ENCODE results near the gene PLCL1. TPM values are rescaled to one million over a fixed set of nuclear protein-coding genes. Genes with fewer than 3 reads are reported as not detected.

Gene PLCL1
- polyA plus RNA-seq, 1 of the 3 experiments (the other 2 are of a cell fraction): 7.7 TPM

- Histone ChIP-seq H3F3A (replicated peaks; ENCODE audit: insufficient read depth) (no peaks in the 10 kb centered on the region), H3K27ac (ENCODE audit: low read depth in 2 of 2, low read length in 1 of 2) (no peak overlapping the region), H3K9ac (no peak overlapping the region), H3K4me3 (ENCODE audit: low read depth in 2 of 2, low read length in 1 of 2) (no peak overlapping the region), H3K79me2 (ENCODE audit: insufficient read depth) (no peaks in the 10 kb centered on the region), H3K4me1 (ENCODE audit: control insufficient read depth in 1 of 2, insufficient read depth in 2 of 2, low read depth in 1 of 2, low read length in 1 of 2) (no peaks in the 10 kb centered on the region; a peak in 2 of 4 replicates), H4K20me1 (ENCODE audit: insufficient read depth) (no peaks in the 10 kb centered on the region), H3K36me3 (replicated peaks in 1 of 2; ENCODE audit: control insufficient read depth in 1 of 2, insufficient read depth in 2 of 2, low read length in 1 of 2) (peaks cover 0 to 3% of the 10 kb centered on the region in 2 experiments), H2AFZ (ENCODE audit: low read depth) (no peak overlapping the region), H3K9me2 (no peaks in the 10 kb centered on the region), H3K27me3 (ENCODE audit: insufficient read depth) (no peaks in the 10 kb centered on the region), H3K4me2 (no peak overlapping the region), H3K9me3 (no peaks in the 10 kb centered on the region)
- peak; percentile 79 for TF ChIP-seq SMC3 (IDR thresholded peaks at IDR 0.05; ENCODE audit: low read depth, low read length)
- peak; percentile 92 for TF ChIP-seq RAD21 (IDR thresholded peaks at IDR 0.05; ENCODE audit: low read length)
- TF ChIP-seq, protein P1, sequence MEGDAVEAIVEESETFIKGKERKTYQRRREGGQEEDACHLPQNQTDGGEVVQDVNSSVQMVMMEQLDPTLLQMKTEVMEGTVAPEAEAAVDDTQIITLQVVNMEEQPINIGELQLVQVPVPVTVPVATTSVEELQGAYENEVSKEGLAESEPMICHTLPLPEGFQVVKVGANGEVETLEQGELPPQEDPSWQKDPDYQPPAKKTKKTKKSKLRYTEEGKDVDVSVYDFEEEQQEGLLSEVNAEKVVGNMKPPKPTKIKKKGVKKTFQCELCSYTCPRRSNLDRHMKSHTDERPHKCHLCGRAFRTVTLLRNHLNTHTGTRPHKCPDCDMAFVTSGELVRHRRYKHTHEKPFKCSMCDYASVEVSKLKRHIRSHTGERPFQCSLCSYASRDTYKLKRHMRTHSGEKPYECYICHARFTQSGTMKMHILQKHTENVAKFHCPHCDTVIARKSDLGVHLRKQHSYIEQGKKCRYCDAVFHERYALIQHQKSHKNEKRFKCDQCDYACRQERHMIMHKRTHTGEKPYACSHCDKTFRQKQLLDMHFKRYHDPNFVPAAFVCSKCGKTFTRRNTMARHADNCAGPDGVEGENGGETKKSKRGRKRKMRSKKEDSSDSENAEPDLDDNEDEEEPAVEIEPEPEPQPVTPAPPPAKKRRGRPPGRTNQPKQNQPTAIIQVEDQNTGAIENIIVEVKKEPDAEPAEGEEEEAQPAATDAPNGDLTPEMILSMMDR (IDR thresholded peaks at IDR 0.05): peak; percentile 73
- TF ChIP-seq ELF1 (IDR thresholded peaks at IDR 0.05): no peak
- TF ChIP-seq SIN3A (IDR thresholded peaks at IDR 0.05; ENCODE audit: borderline replicate concordance, low read depth, low read length): no peak
- peak; percentile 40; the same call in 1 of the 2 replicates for TF ChIP-seq MXI1 (IDR thresholded peaks at IDR 0.05; ENCODE audit: low read depth, low read length)
- no peak for TF ChIP-seq FOXM1 (IDR thresholded peaks at IDR 0.05; ENCODE audit: low read depth)
- ChIA-PET CTCF (interaction anchor here (0.6 to 3.0 kb wide), 32 partner anchors 8 to 421 kb away, joined by 3 to 38 read pairs (median 4); partner anchors contain the start of gene PLCL1), POLR2A (no interaction called here)
- WGBS (ENCODE audit: low lambda C conversion rate): 67% methylated on average over 1 of the region's 1 CpG
- DNase-seq: peak; percentile 26
Measured at GRCh38 chr2:198127627-198128026, 323.2 kb downstream of the PLCL1 start.

DNA sequence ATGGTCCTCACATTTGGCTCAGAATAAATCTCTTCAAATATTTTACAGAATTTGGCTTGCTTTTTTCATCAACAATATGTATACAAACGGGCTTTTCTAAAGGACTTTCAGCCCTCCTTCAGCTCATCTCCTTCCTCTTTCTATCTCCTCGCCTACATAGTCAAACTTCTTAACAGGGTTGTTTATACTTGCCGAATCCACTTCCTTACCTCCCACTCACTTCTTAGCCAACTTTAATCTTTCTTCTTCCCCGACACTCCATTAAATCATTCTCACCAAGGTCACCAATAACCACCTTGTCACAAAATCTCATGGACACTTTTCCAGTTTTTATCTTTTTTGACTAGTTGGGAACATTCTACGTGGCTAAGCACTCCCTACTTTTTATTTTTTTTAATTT, 325.2 kb downstream of the PLCL1 start:
- peaks cover 0 to 4% of the 10 kb centered on the region in 2 experiments; a peak in 3 of 4 replicates for H3K4me1 ChIP-seq (ENCODE audit: control insufficient read depth in 1 of 2, insufficient read depth in 2 of 2, low read depth in 1 of 2, low read length in 1 of 2)
- no peak overlapping the region for H3K27ac ChIP-seq (ENCODE audit: low read depth in 2 of 2, low read length in 1 of 2)
- ChIA-PET CTCF (no interaction called here), POLR2A (no interaction called here)
- H4K20me1 ChIP-seq (ENCODE audit: insufficient read depth): 0 out of 2 replicates have a peak, but pooled peaks cover 3% of the 10 kb centered on the region
- H3K4me2 ChIP-seq: no peak overlapping the region
- no peaks in the 10 kb centered on the region for H3K27me3 ChIP-seq (ENCODE audit: insufficient read depth)
- no peak for DNase-seq
- H3K9ac ChIP-seq: no peak overlapping the region
- WGBS (ENCODE audit: low lambda C conversion rate): 81% methylated on average over 5 of the region's 5 CpGs
- no peak for TF ChIP-seq USF2 (IDR thresholded peaks at IDR 0.05; ENCODE audit: borderline replicate concordance, low read depth, low read length)
- TF ChIP-seq SIN3A (IDR thresholded peaks at IDR 0.05; ENCODE audit: borderline replicate concordance, low read depth, low read length): no peak
- no peak for TF ChIP-seq YY1 (IDR thresholded peaks at IDR 0.05; ENCODE audit: low read depth)
- TF ChIP-seq POLR2AphosphoS5 (IDR thresholded peaks at IDR 0.05; ENCODE audit: low read depth, low read length): no peak
- no peak for TF ChIP-seq ELF1 (IDR thresholded peaks at IDR 0.05)
- TF ChIP-seq, protein P2, sequence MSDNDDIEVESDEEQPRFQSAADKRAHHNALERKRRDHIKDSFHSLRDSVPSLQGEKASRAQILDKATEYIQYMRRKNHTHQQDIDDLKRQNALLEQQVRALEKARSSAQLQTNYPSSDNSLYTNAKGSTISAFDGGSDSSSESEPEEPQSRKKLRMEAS (IDR thresholded peaks at IDR 0.05; ENCODE audit: low read depth): no peak
- TF ChIP-seq RFX5 (IDR thresholded peaks at IDR 0.05; ENCODE audit: low read length): no peak
- TF ChIP-seq SMC3 (IDR thresholded peaks at IDR 0.05; ENCODE audit: low read depth, low read length): no peak
- TF ChIP-seq RCOR1 (IDR thresholded peaks at IDR 0.05; ENCODE audit: low read length): no peak
- no peak for TF ChIP-seq JUND (IDR thresholded peaks at IDR 0.05)
- no peak for TF ChIP-seq RAD21 (IDR thresholded peaks at IDR 0.05; ENCODE audit: low read length)
- H2AFZ ChIP-seq (ENCODE audit: low read depth): no peak overlapping the region
- H3K9me2 ChIP-seq: no peaks in the 10 kb centered on the region
- H3K9me3 ChIP-seq: no peaks in the 10 kb centered on the region
- peaks cover 5% of the 10 kb centered on the region for H3F3A ChIP-seq (replicated peaks; ENCODE audit: insufficient read depth)
- H3K4me3 ChIP-seq (ENCODE audit: low read depth in 2 of 2, low read length in 1 of 2): no peak overlapping the region
- H3K79me2 ChIP-seq (ENCODE audit: insufficient read depth): no peaks in the 10 kb centered on the region
- H3K36me3 ChIP-seq (replicated peaks in 1 of 2; ENCODE audit: control insufficient read depth in 1 of 2, insufficient read depth in 2 of 2, low read length in 1 of 2): no peaks in the 10 kb centered on the region

All from SK-N-SH (cell line).